Endothelial cell of umbilical vein (primary cell): ENCODE results near the gene KRTAP10-12. TPM values are rescaled to one million over a fixed set of nuclear protein-coding genes. Genes with fewer than 3 reads are reported as not detected.
"Not testable (repeated sequence)": the region's sequence is repeated elsewhere in the genome, so short reads cannot be mapped to it uniquely, and the experiment has no call there.

ENCODE experiments used
- BruUV-seq: library from RNA; stranded (reverse); fragments of 400-500 nt; replicated peaks from 2 replicates; lab custom pipeline; 2021; lab: Mats Ljungman, UMichigan
- CTCF ChIA-PET: fragments of 300-600, 350-600 bp; sonication (Branson Sonifier 250); formaldehyde crosslinking; loops from one replicate; lab custom pipeline; 2021; ENCODE audit warnings: antibody characterized with exemption, inconsistent platforms; lab: Charles Lee
- POLR2A ChIA-PET: fragments of 300-600, 350-600 bp; sonication (Branson Sonifier 250); formaldehyde crosslinking; loops from one replicate; lab custom pipeline; 2021; ENCODE audit warnings: antibody characterized with exemption, inconsistent platforms; lab: Charles Lee
- DNase-seq: peaks from one replicate; pipeline ENCODE4 v3.0.0-alpha.2; 2011; ENCODE audit warnings: low read depth, low spot score
- FAIRE-seq: peaks from 2 replicates; lab custom pipeline; 2011; peaks lifted over from hg19 to GRCh38; lab: Jason Lieb, UNC
- H2AFZ ChIP-seq: 2 replicates; pipeline ENCODE4 v1.6.0; 2012; ENCODE audit warnings: low read depth, low read length, control low read depth, inconsistent platforms
- H3K27ac ChIP-seq: 2 replicates; pipeline ENCODE4 v1.5.1; 2011; ENCODE audit warnings: low read depth, mild to moderate bottlenecking, control low read depth, low read length, moderate library complexity; ENCODE audit not compliant: insufficient read depth
- H3K27me3 ChIP-seq, 2 experiments: 2 replicates each; pipeline versions ENCODE4 v1.6.0 to v1.6.1; 2011; ENCODE audit warnings: low read length in 2 of 2, mixed read lengths in 1 of 2; ENCODE audit not compliant: control insufficient read depth in 2 of 2, insufficient read depth in 2 of 2
- H3K36me3 ChIP-seq, 2 experiments: 2 replicates in 1 of 2; 3 replicates in 1 of 2; pipeline ENCODE4 v1.5.1; 2011; ENCODE audit warnings: low read length in 2 of 2, mild to moderate bottlenecking in 1 of 2, moderate library complexity in 1 of 2; ENCODE audit not compliant: control insufficient read depth in 2 of 2, insufficient read depth in 2 of 2; ENCODE audit errors: extremely low read depth in 1 of 2
- H3K4me1 ChIP-seq: 3 replicates; pipeline ENCODE4 v1.5.1; 2011; ENCODE audit warnings: mild to moderate bottlenecking, low read length; ENCODE audit not compliant: control insufficient read depth, insufficient read depth; ENCODE audit errors: extremely low read depth
- H3K4me2 ChIP-seq: 2 replicates; pipeline ENCODE4 v1.6.1; 2011; ENCODE audit warnings: low read length, control low read depth, mixed read lengths; ENCODE audit not compliant: insufficient read depth
- H3K4me3 ChIP-seq, 3 experiments: fragments of 200-600 bp in 1 of 3; sonication (generic), shearing (Covaris generic) in 1 of 3; replicated peaks in 1 of 3; 2 replicates each; pipeline ENCODE4 v1.5.1; 2011 to 2016; ENCODE audit warnings: control low read depth in 3 of 3, low read length in 3 of 3, mild to moderate bottlenecking in 2 of 3, inconsistent platforms in 1 of 3, low read depth in 1 of 3, moderate library complexity in 1 of 3; ENCODE audit not compliant: insufficient read depth in 1 of 3
- H3K79me2 ChIP-seq: 2 replicates; pipeline ENCODE4 v1.6.0; 2012; ENCODE audit warnings: low read length, inconsistent platforms; ENCODE audit not compliant: control insufficient read depth, insufficient read depth
- H3K9ac ChIP-seq: replicated peaks from 2 replicates; pipeline ENCODE3; 2011; ENCODE audit warnings: low read length, control low read depth; ENCODE audit not compliant: insufficient read depth; ENCODE audit errors: extremely low read depth
- H3K9me1 ChIP-seq: replicated peaks from 3 replicates; pipeline ENCODE4 v1.6.0; 2011; ENCODE audit warnings: mild to moderate bottlenecking, low read length; ENCODE audit not compliant: control insufficient read depth, insufficient read depth; ENCODE audit errors: extremely low read depth
- H3K9me3 ChIP-seq: replicated peaks from 2 replicates; pipeline ENCODE4 v1.5.1; 2012; ENCODE audit warnings: low read length, inconsistent platforms; ENCODE audit not compliant: control insufficient read depth, insufficient read depth
- H4K20me1 ChIP-seq: replicated peaks from 2 replicates; pipeline ENCODE3; 2011; ENCODE audit warnings: mild to moderate bottlenecking, low read length; ENCODE audit not compliant: control insufficient read depth, insufficient read depth; ENCODE audit errors: extremely low read depth
- CTCF ChIP-seq, 2 donors: IDR thresholded peaks; 1 replicate in 1 of 2; 2 replicates in 1 of 2; pipeline ENCODE4 v1.5.1; 2011; ENCODE audit warnings: low read length in 2 of 2, mild to moderate bottlenecking in 2 of 2, moderate library complexity in 2 of 2, control low read depth in 1 of 2, inconsistent platforms in 1 of 2, low read depth in 1 of 2; ENCODE audit not compliant: insufficient read depth in 1 of 2; ENCODE audit errors: extremely low read depth in 1 of 2
- EZH2 ChIP-seq: IDR thresholded peaks from 2 replicates; pipeline ENCODE4 v1.6.1; 2012; ENCODE audit warnings: borderline replicate concordance, low read depth, mild to moderate bottlenecking, moderate library complexity, low read length, inconsistent platforms; ENCODE audit not compliant: severe bottlenecking
- FOS ChIP-seq: IDR thresholded peaks from 2 replicates; pipeline ENCODE4 v1.6.1; 2011; ENCODE audit warnings: mild to moderate bottlenecking, low read length, moderate library complexity, borderline replicate concordance; ENCODE audit not compliant: insufficient read depth
- GATA2 ChIP-seq: IDR thresholded peaks from 2 replicates; pipeline ENCODE4 v1.7.0; 2011; ENCODE audit warnings: low read depth, mild to moderate bottlenecking, moderate library complexity, mixed read lengths, low read length; ENCODE audit not compliant: insufficient read length, insufficient read depth
- JUN ChIP-seq: IDR thresholded peaks from 2 replicates; pipeline ENCODE4 v1.6.1; 2011; ENCODE audit warnings: borderline replicate concordance, low read depth; ENCODE audit not compliant: insufficient read length, insufficient read depth
- MYC ChIP-seq: IDR thresholded peaks from one replicate; pipeline ENCODE4 v1.6.1; 2011; ENCODE audit warnings: mild to moderate bottlenecking, low read depth, low read length
- POLR2A ChIP-seq: IDR thresholded peaks from 2 replicates; pipeline ENCODE4 v1.6.1; 2012; ENCODE audit warnings: low read depth, mild to moderate bottlenecking, control low read depth, low read length
- POLR2AphosphoS5 ChIP-seq: IDR thresholded peaks from 2 replicates; pipeline ENCODE4 v1.6.1; 2012; ENCODE audit warnings: low read depth, mild to moderate bottlenecking, control low read depth, low read length, moderate library complexity; ENCODE audit not compliant: insufficient read depth
- dilution Hi-C: fragments of 300-500 bp; cut with MboI; formaldehyde crosslinking; loops from one replicate; pipeline ENCODE4 v1.15.0; 2019; ENCODE audit warnings: low sequenced_read_pairs; ENCODE audit not compliant: extremely low pct_ligation_motif_present
- intact Hi-C: fragments of 100-400 bp; cut with micrococcal nuclease; formaldehyde crosslinking; loops from one replicate; pipeline ENCODE4 v1.10.0; 2022
- polyA plus RNA-seq, 4 experiments: library from polyadenylated mRNA; depleted of rRNA in 3 of 4; stranded (reverse) in 3 of 4; unstranded in 1 of 4; fragments of >200 nt; gene quantifications; 2 replicates each; pipeline versions ENCODE4 v1.2.1 to v1.2.3, GENCODE V29; 2011 to 2012; ENCODE audit warnings: missing spikeins in 1 of 4
- total RNA-seq: library from RNA; stranded (reverse); gene quantifications from 2 replicates; pipeline ENCODE4 v1.2.3, GENCODE V29; 2021
- TF ChIP-seq, protein P1 (sequence below): IDR thresholded peaks from 2 replicates; pipeline ENCODE4 v1.6.1; 2011; ENCODE audit not compliant: insufficient read depth, insufficient read length

Gene KRTAP10-12
- total and polyA plus RNA-seq, 2 donors (not counting 3 experiments of a cell fraction or from before 2014, with no cell fraction given), result not detected

- H3K4me2 ChIP-seq, result no peak overlapping the region
- dilution Hi-C loops, result no loop called here
- no peaks in the 10 kb centered on the region for H4K20me1 ChIP-seq
- H3K9me3 ChIP-seq, result no peaks in the 10 kb centered on the region
- no peak overlapping the region for H3K9ac ChIP-seq
- no peak for DNase-seq
- no TSS peak for BruUV-seq
- FAIRE-seq, result no peak
- H3K79me2 ChIP-seq, result no peaks in the 10 kb centered on the region
- H3K27me3 ChIP-seq, result peaks cover 0 to 4% of the 10 kb centered on the region in 2 experiments
- H3K4me3 ChIP-seq, result no peak overlapping the region
- no peak for TF ChIP-seq GATA2
- no peak for TF ChIP-seq MYC
- no peak for TF ChIP-seq JUN
- TF ChIP-seq CTCF (IDR thresholded peaks at IDR 0.05; ENCODE audit: extremely low read depth in 1 of 2, insufficient read depth in 1 of 2, low read depth in 1 of 2, low read length in 2 of 2), result no peak
- no peak for TF ChIP-seq EZH2
- TF ChIP-seq FOS, result no peak
- TF ChIP-seq, protein P1, sequence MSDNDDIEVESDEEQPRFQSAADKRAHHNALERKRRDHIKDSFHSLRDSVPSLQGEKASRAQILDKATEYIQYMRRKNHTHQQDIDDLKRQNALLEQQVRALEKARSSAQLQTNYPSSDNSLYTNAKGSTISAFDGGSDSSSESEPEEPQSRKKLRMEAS, result no peak
- no peak for TF ChIP-seq POLR2A
- no peak for TF ChIP-seq POLR2AphosphoS5
- intact Hi-C loops, result no loop called here
- CTCF ChIA-PET, result no interaction called here
- no peak overlapping the region for H3K27ac ChIP-seq
- H2AFZ ChIP-seq, result no peak overlapping the region
- no peaks in the 10 kb centered on the region for H3K9me1 ChIP-seq
- POLR2A ChIA-PET, result no interaction called here
- no peaks in the 10 kb centered on the region for H3K4me1 ChIP-seq
- no peaks in the 10 kb centered on the region for H3K36me3 ChIP-seq
Measured at GRCh38 chr21:44658913-44659595, 37.9 kb upstream of the KRTAP10-12 start.

- intact Hi-C loops, H3K36me3 ChIP-seq, FAIRE-seq, H2AFZ ChIP-seq, BruUV-seq, CTCF ChIA-PET, H3K9ac ChIP-seq, H3K4me1 ChIP-seq, H3K79me2 ChIP-seq, H3K9me3 ChIP-seq, dilution Hi-C loops, H3K4me3 ChIP-seq, H4K20me1 ChIP-seq, H3K27ac ChIP-seq, H3K27me3 ChIP-seq, H3K4me2 ChIP-seq, DNase-seq, POLR2A ChIA-PET, H3K9me1 ChIP-seq: not testable (repeated sequence)
Measured at GRCh38 chr21:44661567-44661966, 35.4 kb upstream of the KRTAP10-12 start.
